NOMO-1 treated with DMSO at 0.1 percent for 48 hours (cell line): Measurements from ENCODE around the gene NAT9.

ENCODE experiments used
- DNase-seq: peaks from one replicate; lab custom pipeline; 2025; ENCODE audit not compliant: unreplicated experiment; lab: John Stamatoyannopoulos, UW

NAT9 gene

GRCh38 chr17:74806334-74806733, 30.2 kb upstream of the NAT9 start:
- no peak for DNase-seq

GRCh38 chr17:74805591-74805991, 29.4 kb upstream of the NAT9 start:
- DNase-seq, result no peak

GRCh38 chr17:74804683-74805082, 28.5 kb upstream of the NAT9 start:
- no peak for DNase-seq

- no peak for DNase-seq
These were observed 27.8 kb upstream of the NAT9 start for GRCh38 chr17:74803971-74804370.

- no peak for DNase-seq
These were observed 27.3 kb upstream of the NAT9 start for GRCh38 chr17:74803388-74803930.

- no peak for DNase-seq
These were observed 25.8 kb upstream of the NAT9 start for GRCh38 chr17:74801896-74802295.

- no peak for DNase-seq
These were observed 24.4 kb upstream of the NAT9 start for GRCh38 chr17:74800531-74800930.

GRCh38 chr17:74799097-74799496, 23.0 kb upstream of the NAT9 start:
- DNase-seq, result no peak

- no peak for DNase-seq
These were observed 22.1 kb upstream of the NAT9 start for GRCh38 chr17:74798239-74798707.

- DNase-seq, result no peak
These were observed 21.7 kb upstream of the NAT9 start for GRCh38 chr17:74797824-74798223.

GRCh38 chr17:74796866-74797265, 20.7 kb upstream of the NAT9 start:
- DNase-seq, result no peak

GRCh38 chr17:74796211-74796610, 20.1 kb upstream of the NAT9 start:
- DNase-seq, result no peak

- DNase-seq, result no peak
These were observed 19.3 kb upstream of the NAT9 start for GRCh38 chr17:74795327-74796020.

GRCh38 chr17:74792586-74793105, 16.5 kb upstream of the NAT9 start:
- no peak for DNase-seq

- DNase-seq, result peak; percentile 51
These were observed 14.3 kb upstream of the NAT9 start for GRCh38 chr17:74790161-74791058.

- DNase-seq, result peak; percentile 86
These were observed 10.4 kb upstream of the NAT9 start for GRCh38 chr17:74786431-74787055.

GRCh38 chr17:74785981-74786360, 9.8 kb upstream of the NAT9 start:
- no peak for DNase-seq

- DNase-seq, result no peak
These were observed 9.2 kb upstream of the NAT9 start for GRCh38 chr17:74785096-74785980.

GRCh38 chr17:74784125-74784810, 8.1 kb upstream of the NAT9 start:
- DNase-seq, result no peak

GRCh38 chr17:74782571-74782970, 6.4 kb upstream of the NAT9 start:
- DNase-seq, result no peak
